CD4-positive, alpha-beta T cell treated with Interleukin-12 subunit alpha and Interleukin-12 subunit beta, for 1 hour (primary cell): ENCODE data around the gene DSP.

Experiments used
- DNase-seq: peaks from one replicate; pipeline ENCODE4 v3.0.0-alpha.2; 2020

DSP gene

DNA sequence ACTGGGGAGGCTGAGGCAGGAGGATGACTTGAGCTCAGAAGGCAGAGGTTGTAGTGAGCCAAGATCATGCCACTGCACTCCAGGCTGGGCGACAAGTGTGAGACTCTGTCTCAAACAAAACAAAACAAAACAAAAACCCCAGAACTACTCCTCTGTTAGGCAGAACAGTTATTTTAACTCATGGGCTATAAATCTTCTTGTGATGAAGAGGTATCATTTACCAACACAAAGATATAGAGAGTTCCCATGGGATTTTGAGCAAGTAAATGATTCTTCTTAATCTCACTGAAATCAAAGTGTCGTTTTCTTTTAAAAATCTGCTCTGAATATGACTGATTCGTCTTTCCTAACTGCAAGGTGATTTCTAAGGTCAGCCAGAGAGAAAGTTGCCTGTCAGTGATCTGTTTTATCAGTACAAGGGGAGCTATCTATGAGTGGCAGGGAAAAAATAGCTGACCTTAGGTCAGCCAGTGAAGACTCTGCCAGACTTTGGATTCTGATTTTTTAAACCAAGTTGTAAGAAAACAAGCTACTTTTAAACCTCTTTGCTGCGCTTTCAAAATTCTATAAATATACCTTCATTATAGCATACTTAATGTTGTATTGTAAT is 3.8 kb upstream of the DSP start:
- DNase-seq = no peak

- no peak for DNase-seq
These were observed 3.0 kb upstream of the DSP start for GRCh38 chr6:7538484-7538883.

GRCh38 chr6:7540595-7540994 is 876 bp upstream of the DSP start:
- no peak for DNase-seq

GRCh38 chr6:7542065-7542873 is 798 bp downstream of the DSP start:
- DNase-seq = no peak

DNA sequence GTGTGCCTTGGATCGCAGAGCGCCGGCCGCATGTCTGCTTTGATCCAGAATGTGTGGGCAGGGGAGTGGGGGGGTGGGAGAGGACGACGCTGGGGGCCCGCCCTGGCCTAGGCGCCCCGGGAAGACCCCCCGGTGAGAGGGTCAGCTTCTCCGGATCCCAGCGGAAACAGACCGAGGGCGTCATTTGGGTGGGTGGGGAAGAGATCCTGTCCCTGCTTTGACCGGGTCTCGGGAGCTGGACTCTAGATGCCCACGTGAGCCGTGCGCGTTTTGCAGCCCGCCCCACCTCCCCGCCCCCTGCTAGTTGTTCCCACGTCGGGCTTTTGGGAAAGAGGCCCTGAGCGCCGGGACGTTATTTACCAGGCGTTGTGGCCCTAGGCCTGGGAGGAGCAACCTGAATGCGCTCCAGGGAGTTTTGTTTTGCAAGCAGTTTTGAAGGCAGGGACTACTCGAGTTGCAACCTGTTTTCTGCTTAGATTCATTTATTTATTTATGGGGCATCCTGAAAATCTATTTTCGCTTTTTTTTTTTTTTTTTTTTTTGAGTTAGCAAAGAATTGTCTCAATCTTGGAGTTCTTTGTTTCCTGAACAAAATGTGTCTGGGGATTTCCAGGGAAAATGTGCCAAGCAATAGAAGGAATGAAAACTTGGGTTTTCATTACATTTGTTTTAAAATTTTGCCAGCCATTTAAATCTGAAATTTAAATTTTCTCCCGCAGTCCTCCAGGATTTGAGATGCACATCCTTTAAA is 1.6 kb downstream of the DSP start:
- no peak for DNase-seq

DNA sequence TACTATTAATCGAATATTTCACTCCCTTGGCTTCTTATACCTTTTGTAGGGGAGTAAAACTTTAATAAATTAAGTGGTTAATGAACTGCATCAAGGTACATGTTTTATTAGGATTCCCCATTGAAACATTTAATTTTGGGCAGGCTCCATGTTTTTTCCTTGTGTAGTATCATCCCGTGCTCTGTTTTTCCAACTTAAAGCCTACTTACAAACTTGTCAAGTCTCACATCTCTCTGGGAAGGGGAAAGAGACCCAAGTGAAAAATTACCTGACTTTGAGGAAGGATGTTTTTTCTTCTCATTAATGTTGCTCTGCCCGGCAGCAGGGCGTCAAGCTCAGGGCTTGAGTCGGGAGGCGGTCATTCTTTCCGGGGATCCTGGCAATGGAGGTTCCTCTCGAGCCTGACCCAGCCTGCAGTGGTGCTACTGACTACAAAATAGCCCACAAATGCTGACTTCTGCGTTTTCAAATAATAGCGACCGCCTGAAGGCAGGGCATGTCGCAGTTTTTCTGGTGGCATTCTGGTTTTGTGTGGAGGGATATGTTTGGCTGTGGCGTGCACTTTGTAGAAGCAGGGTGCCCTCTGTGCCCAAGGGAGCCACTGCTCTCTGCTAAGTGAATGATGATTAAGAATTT is 2.4 kb downstream of the DSP start:
- DNase-seq = no peak

GRCh38 chr6:7544597-7544996 is 3.1 kb downstream of the DSP start:
- DNase-seq = no peak

DNA sequence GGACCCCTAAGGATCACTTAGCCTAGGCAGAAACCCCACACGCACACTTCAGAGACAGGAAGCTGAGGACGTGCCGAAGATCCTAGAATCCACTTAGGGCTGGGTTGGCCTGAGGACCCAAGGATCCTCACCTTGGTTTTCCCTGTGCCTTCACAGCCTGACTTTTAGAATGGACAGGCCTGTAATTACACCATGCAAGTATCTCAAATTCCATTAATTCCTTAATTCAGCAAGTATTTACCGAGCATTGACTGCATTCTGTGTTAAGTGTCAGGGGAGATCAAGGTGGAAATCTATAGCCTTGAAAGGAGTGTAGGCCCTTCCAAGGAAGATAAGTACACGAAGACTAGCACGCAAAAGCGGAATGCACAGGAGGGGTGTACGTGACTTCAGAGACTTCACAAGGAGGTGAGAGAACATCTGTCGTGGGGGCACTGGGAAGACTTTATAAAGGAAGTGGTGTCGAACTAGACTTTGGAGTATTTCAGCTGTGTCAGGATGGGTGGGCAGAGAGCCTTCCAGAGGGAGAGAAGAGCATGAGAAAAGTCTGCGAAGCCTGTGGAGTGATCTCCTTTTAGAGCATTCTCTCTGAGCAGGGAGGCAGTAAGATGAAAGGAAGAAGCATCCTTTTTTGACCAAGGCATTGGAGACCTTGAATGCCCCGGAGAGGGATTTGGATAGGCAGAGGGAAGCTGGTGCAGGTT is 4.0 kb downstream of the DSP start:
- no peak for DNase-seq

GRCh38 chr6:7546020-7546369 is 4.5 kb downstream of the DSP start:
- no peak for DNase-seq

DNA sequence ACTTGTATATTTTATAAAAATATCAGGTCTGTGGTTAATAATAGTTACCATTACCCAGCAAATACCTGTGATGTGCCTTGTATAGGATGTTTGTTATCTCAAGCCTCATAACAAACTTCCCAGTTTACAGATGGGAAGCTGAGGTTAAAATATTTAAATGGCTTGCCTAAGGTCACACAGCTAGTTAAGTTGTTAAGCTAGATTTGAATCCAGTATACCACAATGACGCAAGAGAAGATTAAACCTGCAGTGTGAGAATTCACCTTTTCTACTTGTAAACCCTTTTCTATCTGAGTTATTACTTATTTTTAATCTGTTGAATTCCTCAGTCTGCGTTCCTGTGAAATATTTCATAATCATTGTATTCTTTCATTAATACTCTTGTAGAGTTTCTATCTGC is 4.9 kb downstream of the DSP start:
- no peak for DNase-seq

DNA sequence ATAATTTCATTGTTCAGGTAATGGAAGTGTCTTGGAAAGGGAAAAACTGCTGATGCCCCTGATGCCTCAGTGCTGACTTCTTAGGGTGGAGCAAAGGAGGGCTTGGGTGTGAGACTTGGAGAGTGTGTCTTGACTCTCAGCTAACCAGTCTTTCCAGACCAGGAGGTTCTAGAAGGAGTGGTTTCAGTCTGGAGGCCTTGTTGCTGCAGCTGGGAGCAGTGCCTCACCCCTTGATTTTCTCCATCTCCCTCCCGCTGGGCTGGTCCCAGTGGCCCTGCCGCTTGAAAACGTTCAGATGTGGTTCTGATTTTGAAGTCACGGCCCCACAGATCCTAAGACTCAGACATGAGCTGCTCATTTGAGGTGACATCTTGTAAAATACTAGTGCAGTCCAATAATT is 5.4 kb downstream of the DSP start:
- no peak for DNase-seq

DNA sequence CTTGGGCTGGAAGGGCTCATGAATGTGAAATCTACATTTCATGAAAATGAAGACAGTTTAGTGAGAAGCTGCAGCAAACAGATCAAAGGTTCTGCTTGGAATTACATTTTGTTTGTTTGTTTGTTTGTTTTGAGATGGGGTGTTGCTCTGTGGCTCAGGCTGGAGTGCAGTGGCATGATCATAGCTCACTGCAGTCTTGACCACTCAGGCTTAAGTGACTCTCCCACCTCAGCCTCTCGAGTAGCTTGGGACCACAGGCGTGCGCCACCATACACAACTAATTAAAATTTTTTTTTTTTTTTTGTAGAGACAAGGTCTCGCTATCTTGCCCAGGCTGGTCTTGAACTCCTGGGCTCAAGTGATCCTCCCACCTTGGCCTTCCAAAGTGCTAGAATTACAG is 5.8 kb downstream of the DSP start:
- DNase-seq = no peak

GRCh38 chr6:7550433-7550801 is 8.9 kb downstream of the DSP start:
- no peak for DNase-seq

DNA sequence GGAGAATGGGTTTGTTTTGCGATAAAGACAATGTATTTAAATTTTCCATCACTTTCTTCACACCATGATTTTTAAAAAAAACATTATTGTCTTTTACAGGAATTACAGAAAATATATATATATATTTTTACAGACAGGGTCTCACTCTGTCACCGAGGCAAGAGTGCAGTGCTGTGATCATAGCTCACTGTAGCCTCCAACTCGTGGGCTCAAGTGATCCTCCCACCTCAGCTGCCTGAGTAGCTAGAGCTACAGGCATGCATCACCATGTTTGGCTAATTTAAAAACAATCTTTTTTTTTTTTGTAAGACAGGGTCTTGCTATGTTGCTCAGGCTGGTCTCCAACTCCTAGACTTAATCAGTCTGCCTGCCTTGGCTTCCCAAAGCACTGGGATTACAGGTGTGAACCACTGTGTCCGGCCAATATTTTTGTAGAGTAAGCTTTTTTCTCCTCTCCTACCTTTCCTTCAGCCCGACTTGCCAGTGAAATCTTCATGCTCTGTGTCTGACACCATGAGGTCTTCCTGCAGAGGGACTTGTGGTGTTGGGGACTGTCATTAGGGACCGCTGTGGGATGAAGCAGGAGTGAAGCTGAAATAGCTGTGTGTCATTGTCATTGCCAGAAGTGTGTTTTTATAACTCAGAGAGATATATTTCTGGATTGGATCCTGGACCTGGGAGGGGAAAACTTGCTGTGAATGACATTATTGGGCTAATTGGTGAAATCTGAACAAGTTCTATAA is 13.2 kb downstream of the DSP start:
- DNase-seq = no peak

DNA sequence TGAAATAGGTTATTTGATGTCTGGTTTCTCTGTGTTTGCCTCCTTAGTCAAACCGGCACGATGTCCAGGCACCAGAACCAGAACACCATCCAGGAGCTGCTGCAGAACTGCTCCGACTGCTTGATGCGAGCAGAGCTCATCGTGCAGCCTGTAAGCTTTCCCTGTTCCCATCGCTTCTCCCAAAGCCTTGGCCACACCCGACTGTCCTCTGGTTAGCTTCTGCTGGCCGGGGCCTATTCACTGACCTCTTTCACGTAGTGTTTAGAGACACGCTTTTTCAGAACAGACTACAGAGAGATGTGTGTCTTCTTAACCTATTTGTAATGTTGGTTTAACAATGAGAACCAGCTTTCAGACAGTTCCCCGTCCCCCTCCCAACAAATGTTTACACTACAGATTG is 14.2 kb downstream of the DSP start:
- DNase-seq = no peak

DNA sequence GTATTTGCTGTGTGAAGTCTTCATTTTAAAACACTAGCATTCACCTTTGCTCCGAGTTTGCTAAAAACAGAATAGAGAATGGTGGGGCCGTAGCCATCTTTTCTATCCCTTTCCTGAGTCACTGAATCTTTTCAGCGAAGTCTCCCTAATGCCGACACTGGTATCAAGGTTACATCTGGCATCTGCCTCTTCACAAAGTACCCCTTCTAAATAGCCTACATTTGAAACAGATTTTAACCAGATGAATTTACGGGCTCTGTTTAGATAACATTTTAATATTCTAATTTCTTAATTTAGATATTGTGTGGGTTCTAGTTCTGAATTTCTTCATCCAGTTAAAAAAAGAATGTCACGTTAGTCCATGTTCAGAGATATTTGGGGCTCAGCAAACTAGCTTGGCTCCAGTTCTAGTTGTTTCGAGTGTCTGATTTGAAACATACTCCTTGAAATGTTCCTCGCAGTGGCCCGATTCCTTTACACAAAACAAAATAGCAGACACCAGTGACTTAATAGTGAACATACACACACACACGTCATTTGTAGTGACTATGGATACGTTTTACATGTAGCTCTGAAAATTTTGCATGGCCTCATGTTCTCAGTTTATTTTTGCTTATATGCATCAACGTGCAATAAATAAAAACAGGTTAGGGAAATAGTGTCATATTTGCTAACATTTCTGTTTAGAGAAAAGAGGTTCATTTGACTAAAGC is 15.1 kb downstream of the DSP start:
- no peak for DNase-seq

GRCh38 chr6:7557652-7558051 is 16.2 kb downstream of the DSP start:
- no peak for DNase-seq

- DNase-seq = no peak
These were observed 17.3 kb downstream of the DSP start for GRCh38 chr6:7558781-7559180.

DNA sequence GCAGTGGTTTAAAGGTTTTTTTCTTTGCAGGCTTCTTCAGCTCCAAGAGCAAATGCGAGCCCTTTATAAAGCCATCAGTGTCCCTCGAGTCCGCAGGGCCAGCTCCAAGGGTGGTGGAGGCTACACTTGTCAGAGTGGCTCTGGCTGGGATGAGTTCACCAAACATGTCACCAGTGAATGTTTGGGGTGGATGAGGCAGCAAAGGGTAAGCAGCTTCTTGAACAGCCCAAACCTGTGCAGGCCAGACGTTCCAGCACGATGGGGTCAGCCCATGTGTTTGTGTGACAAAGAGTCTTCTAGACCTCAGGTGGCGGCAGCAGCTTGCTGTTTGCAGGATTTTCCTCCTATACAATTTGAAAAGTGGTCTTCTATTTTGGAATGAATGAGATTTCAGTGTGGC is 17.7 kb downstream of the DSP start:
- DNase-seq = no peak

- no peak for DNase-seq
These were observed 18.3 kb downstream of the DSP start for GRCh38 chr6:7559651-7560385.
